K562 (cell line): ENCODE results near the gene SLC38A2. TPM values are rescaled to one million over a fixed set of nuclear protein-coding genes. Genes with fewer than 3 reads are reported as not detected.
A peak's percentile ranks its signal among the peaks of the same experiment; 100 is the strongest.

Source experiments
- ATAC-seq: fragments of 200-7000 bp; cut with Tn5 transposase; 3 replicates; pipeline ENCODE4 v1.9.1; 2020; ENCODE audit warnings: moderate library complexity
- BruUV-seq: library from RNA; stranded (reverse); fragments of 400-500 nt; replicated peaks from 2 replicates; lab custom pipeline; 2021; lab: Mats Ljungman, UMichigan
- CTCF ChIA-PET: fragments of 300-600 bp; formaldehyde crosslinking; extraction: SDS; loops from one replicate; lab custom pipeline; 2021; ENCODE audit warnings: low intra/inter-chr PET ratio; lab: Yijun Ruan, JAX
- POLR2A ChIA-PET: fragments of 300-600, 350-650 bp; sonication (Branson Sonifier 250); formaldehyde crosslinking; extraction: SDS; loops from one replicate; lab custom pipeline; 2021; ENCODE audit warnings: antibody characterized with exemption, inconsistent platforms; lab: Yijun Ruan, JAX
- DNase-seq, 4 experiments: peaks; one replicate each; pipeline versions ENCODE4 v3.0.0 to v3.0.0-alpha.2; 2011 to 2018; ENCODE audit warnings: low spot score in 3 of 4, mixed read lengths in 3 of 4; ENCODE audit errors: extremely low read depth in 1 of 4
- FAIRE-seq: peaks from 2 replicates; lab custom pipeline; 2011; peaks lifted over from hg19 to GRCh38; lab: Jason Lieb, UNC
- H2AFZ ChIP-seq: 2 replicates; pipeline ENCODE4 v1.6.0; 2011; ENCODE audit warnings: low read depth, low read length, control low read depth, inconsistent platforms
- H3K27ac ChIP-seq: fragments of 200-600 bp; 3 replicates; pipeline ENCODE4 v1.8.0; 2011; ENCODE audit warnings: low read depth, mild to moderate bottlenecking, control low read depth, inconsistent platforms, low read length, moderate library complexity, mixed read lengths; ENCODE audit errors: extremely low read depth
- H3K27me3 ChIP-seq, 2 experiments: fragments of 300-600 bp in 1 of 2; 2 replicates in 1 of 2; 3 replicates in 1 of 2; pipeline versions ENCODE4 v1.6.0 to v1.8.0; 2011; ENCODE audit warnings: inconsistent platforms in 2 of 2, low read length in 2 of 2, mild to moderate bottlenecking in 1 of 2, mixed read lengths in 1 of 2, moderate library complexity in 1 of 2; ENCODE audit not compliant: control insufficient read depth in 2 of 2, insufficient read depth in 2 of 2
- H3K36me3 ChIP-seq: fragments of 300-600 bp; 3 replicates; pipeline ENCODE4 v1.8.0; 2011; ENCODE audit warnings: mild to moderate bottlenecking, low read length, inconsistent platforms; ENCODE audit not compliant: control insufficient read depth, insufficient read depth
- H3K4me1 ChIP-seq, 2 experiments: fragments of 200-600 bp in 1 of 2; replicated peaks in 1 of 2; 2 replicates in 1 of 2; 3 replicates in 1 of 2; pipeline versions ENCODE4 v1.5.1 to v1.8.0; 2011; ENCODE audit warnings: inconsistent platforms in 2 of 2, low read length in 2 of 2, mild to moderate bottlenecking in 1 of 2, mixed read lengths in 1 of 2, moderate library complexity in 1 of 2; ENCODE audit not compliant: control insufficient read depth in 2 of 2, insufficient read depth in 2 of 2
- H3K4me2 ChIP-seq: 2 replicates; pipeline ENCODE4 v1.6.1; 2011; ENCODE audit warnings: low read length, control low read depth, inconsistent platforms, mixed read lengths; ENCODE audit not compliant: insufficient read depth
- H3K4me3 ChIP-seq: fragments of 200-600 bp; sonication (generic), shearing (Covaris generic); 2 replicates; pipeline ENCODE4 v1.5.1; 2016; ENCODE audit warnings: control low read depth, inconsistent platforms
- H3K79me2 ChIP-seq: fragments of 200-600 bp; 3 replicates; pipeline ENCODE4 v1.8.0; 2011; ENCODE audit warnings: low read length, inconsistent platforms; ENCODE audit not compliant: control insufficient read depth, insufficient read depth
- H3K9ac ChIP-seq, 2 experiments: 2 replicates each; pipeline versions ENCODE4 v1.6.0 to v1.6.1; 2011; ENCODE audit warnings: low read depth in 2 of 2, low read length in 2 of 2, control low read depth in 1 of 2, inconsistent platforms in 1 of 2, mild to moderate bottlenecking in 1 of 2, mixed read lengths in 1 of 2; ENCODE audit not compliant: insufficient read depth in 1 of 2
- H3K9me1 ChIP-seq: one replicate; pipeline ENCODE4 v1.6.0; 2011; ENCODE audit warnings: inconsistent platforms, mild to moderate bottlenecking, low read length, moderate library complexity; ENCODE audit not compliant: control insufficient read depth, insufficient read depth
- H3K9me3 ChIP-seq: replicated peaks from 2 replicates; pipeline ENCODE4 v1.5.1; 2011; ENCODE audit warnings: low read depth, low read length, inconsistent platforms; ENCODE audit not compliant: control insufficient read depth, insufficient read depth
- H4K20me1 ChIP-seq: replicated peaks from 2 replicates; pipeline ENCODE4 v1.6.1; 2011; ENCODE audit warnings: low read length, inconsistent platforms, mixed read lengths; ENCODE audit not compliant: control insufficient read depth, insufficient read depth
- CHD2 ChIP-seq: IDR thresholded peaks from 2 replicates; pipeline ENCODE4 v1.6.1; 2011; ENCODE audit warnings: low read depth, low read length
- CTBP1 ChIP-seq: fragments of 450-650 bp; IDR thresholded peaks from 2 replicates; pipeline ENCODE4 v1.6.1; 2016; ENCODE audit warnings: borderline replicate concordance
- GTF2E2 ChIP-seq: fragments of 200-800 bp; sonication (Bioruptor generic); IDR thresholded peaks from 2 replicates; pipeline ENCODE4 v1.6.1; 2016; ENCODE audit warnings: missing genetic modification characterization, missing compliant biosample characterization
- NFIC ChIP-seq: fragments of 450-650 bp; IDR thresholded peaks from 2 replicates; pipeline ENCODE4 v1.6.1; 2017; ENCODE audit warnings: mild to moderate bottlenecking, inconsistent platforms
- POLR2G ChIP-seq: fragments of 200-400 bp; formaldehyde crosslinking; IDR thresholded peaks from 2 replicates; pipeline ENCODE4 v1.6.1; 2017; ENCODE audit warnings: low read depth, mild to moderate bottlenecking, antibody characterized with exemption, low read length, moderate library complexity
- RBFOX2 ChIP-seq: fragments of 200-400 bp; formaldehyde crosslinking; IDR thresholded peaks from 2 replicates; pipeline ENCODE4 v1.6.1; 2017; ENCODE audit warnings: low read depth, mild to moderate bottlenecking, low read length, moderate library complexity
- ZNF165 ChIP-seq: fragments of 250-450 bp; sonication (Bioruptor Pico); IDR thresholded peaks from 2 replicates; pipeline ENCODE4 v1.4.0; 2020; ENCODE audit warnings: borderline replicate concordance
- WGBS: fragments of 100-300 bp; shearing (Covaris generic); methylation state at CpG from one replicate; pipeline ENCODE4 v1.1.6; 2016; ENCODE audit warnings: low coverage, mixed read lengths; ENCODE audit not compliant: insufficient coverage; ENCODE audit errors: missing lambda C conversion rate; 5-methylcytosine and 5-hydroxymethylcytosine counted together
- in situ Hi-C: fragments of 300-500 bp; cut with MboI; formaldehyde crosslinking; loops from 4 replicates; pipeline ENCODE4 v1.15.0; 2018; ENCODE audit warnings: inconsistent platforms, mixed read lengths
- intact Hi-C: fragments of 100-400 bp; cut with micrococcal nuclease; formaldehyde crosslinking; loops from 2 replicates; pipeline ENCODE4 v1.14.2; 2022
- polyA plus RNA-seq, 8 experiments: library from polyadenylated mRNA; depleted of rRNA in 4 of 8; stranded (reverse) in 5 of 8; unstranded in 3 of 8; fragments of >200 nt; fragmentation: Nextera tagmentation in 2 of 8; fragmentation: Illumina TruSeq in 1 of 8; extraction: Ambion mirVana in 2 of 8; extraction: Trizol in 1 of 8; gene quantifications; 2 replicates each; pipeline versions ENCODE4 v1.2.1 to v1.2.3, GENCODE V29; 2011 to 2014; ENCODE audit warnings: inconsistent platforms in 1 of 8, missing spikeins in 1 of 8
- total RNA-seq, 7 experiments: library from RNA; depleted of rRNA in 6 of 7; stranded (reverse); fragments of >200 nt in 6 of 7; fragmentation: Illumina TruSeq in 2 of 7; extraction: Trizol in 2 of 7; gene quantifications; 2 replicates each; pipeline versions ENCODE4 v1.2.1 to v1.2.3, GENCODE V29; 2011 to 2021; ENCODE audit warnings: low replicate concordance in 1 of 7
- TF ChIP-seq, protein P1 (sequence below): sonication (generic); formaldehyde crosslinking; IDR thresholded peaks from 2 replicates; pipeline ENCODE4 v1.8.0; 2023; ENCODE audit warnings: mild to moderate bottlenecking, missing genetic modification reagents

The SLC38A2 gene
- total and polyA plus RNA-seq, 9 of the 15 experiments (the other 6 are each of a cell fraction or from before 2014, with no cell fraction given), result 98.7 to 292 (median 143) TPM

GRCh38 chr12:46365951-46366379 is 6.6 kb downstream of the SLC38A2 start (continued):
- TF ChIP-seq, protein P1, sequence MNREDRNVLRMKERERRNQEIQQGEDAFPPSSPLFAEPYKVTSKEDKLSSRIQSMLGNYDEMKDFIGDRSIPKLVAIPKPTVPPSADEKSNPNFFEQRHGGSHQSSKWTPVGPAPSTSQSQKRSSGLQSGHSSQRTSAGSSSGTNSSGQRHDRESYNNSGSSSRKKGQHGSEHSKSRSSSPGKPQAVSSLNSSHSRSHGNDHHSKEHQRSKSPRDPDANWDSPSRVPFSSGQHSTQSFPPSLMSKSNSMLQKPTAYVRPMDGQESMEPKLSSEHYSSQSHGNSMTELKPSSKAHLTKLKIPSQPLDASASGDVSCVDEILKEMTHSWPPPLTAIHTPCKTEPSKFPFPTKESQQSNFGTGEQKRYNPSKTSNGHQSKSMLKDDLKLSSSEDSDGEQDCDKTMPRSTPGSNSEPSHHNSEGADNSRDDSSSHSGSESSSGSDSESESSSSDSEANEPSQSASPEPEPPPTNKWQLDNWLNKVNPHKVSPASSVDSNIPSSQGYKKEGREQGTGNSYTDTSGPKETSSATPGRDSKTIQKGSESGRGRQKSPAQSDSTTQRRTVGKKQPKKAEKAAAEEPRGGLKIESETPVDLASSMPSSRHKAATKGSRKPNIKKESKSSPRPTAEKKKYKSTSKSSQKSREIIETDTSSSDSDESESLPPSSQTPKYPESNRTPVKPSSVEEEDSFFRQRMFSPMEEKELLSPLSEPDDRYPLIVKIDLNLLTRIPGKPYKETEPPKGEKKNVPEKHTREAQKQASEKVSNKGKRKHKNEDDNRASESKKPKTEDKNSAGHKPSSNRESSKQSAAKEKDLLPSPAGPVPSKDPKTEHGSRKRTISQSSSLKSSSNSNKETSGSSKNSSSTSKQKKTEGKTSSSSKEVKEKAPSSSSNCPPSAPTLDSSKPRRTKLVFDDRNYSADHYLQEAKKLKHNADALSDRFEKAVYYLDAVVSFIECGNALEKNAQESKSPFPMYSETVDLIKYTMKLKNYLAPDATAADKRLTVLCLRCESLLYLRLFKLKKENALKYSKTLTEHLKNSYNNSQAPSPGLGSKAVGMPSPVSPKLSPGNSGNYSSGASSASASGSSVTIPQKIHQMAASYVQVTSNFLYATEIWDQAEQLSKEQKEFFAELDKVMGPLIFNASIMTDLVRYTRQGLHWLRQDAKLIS (CRISPR knock-in tag), result peak; percentile 25; the same call in 1 of the 2 replicates
- TF ChIP-seq ZNF165 (CRISPR knock-in tag), result no peak

DNA sequence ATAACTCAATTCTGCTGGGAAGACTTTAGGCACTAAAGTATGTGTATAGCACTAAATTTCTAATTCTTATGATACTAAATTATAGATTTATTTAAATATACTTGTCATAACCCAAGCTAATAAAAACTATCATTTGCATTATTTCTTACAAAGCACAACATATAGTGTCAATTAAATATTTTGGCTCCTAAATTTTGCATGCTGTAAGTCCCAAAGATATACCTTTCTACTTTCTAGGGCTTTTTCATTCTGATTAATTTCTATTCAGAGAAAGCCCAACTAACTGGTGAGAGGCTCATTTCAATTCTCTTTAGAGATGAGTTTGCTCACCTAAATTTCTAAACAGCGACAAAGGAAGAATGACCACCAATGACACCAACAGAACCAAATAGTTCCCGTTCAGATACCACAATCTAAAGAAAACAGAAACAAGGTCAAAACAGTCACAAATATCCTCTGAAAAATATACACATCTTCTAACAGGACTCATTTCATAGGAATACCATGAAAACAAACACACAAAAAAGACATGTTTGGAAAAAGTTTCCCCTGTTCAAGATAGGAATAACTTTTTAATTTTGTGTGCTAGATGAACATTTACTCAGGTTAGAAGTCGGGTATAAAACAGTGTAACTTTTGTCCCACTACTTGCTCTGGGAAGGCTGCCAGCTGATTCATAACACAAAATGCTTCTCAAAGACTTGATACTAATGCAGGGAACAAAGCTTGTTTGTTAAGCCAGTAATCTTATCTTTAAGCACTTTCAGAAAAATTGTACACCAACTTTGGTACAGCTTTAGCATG is 7.6 kb downstream of the SLC38A2 start:
- no peak overlapping the region for H3K27ac ChIP-seq
- no peak overlapping the region for H2AFZ ChIP-seq
- 62% methylated on average over 3 of the region's 3 CpGs for WGBS
- no TSS peak for BruUV-seq
- FAIRE-seq (no peak), DNase-seq (no peak), ATAC-seq (no peak)
- H4K20me1 ChIP-seq, result peaks cover 32% of the 10 kb centered on the region
- H3K4me1 ChIP-seq, result peaks cover 0 to 41% of the 10 kb centered on the region in 2 experiments; a peak in 4 of 5 replicates
- peaks cover 99% of the 10 kb centered on the region for H3K36me3 ChIP-seq
- no peaks in the 10 kb centered on the region for H3K9me3 ChIP-seq
- H3K4me3 ChIP-seq, result no peak overlapping the region
- TF ChIP-seq CHD2, result no peak
- TF ChIP-seq CTBP1, result no peak
- 0 out of 2 replicates have a peak, but pooled peaks have one; percentile 15 for TF ChIP-seq GTF2E2 (tag)
- TF ChIP-seq NFIC, result peak; percentile 18; the same call in 1 of the 2 replicates
- TF ChIP-seq POLR2G, result peak; percentile 22; the same call in 1 of the 2 replicates
- peak; percentile 55 for TF ChIP-seq RBFOX2
- H3K4me2 ChIP-seq, result no peak overlapping the region
- POLR2A ChIA-PET, result interaction anchor here (0.6 to 7.9 kb wide), 5 partner anchors 7 to 299 kb away, joined by 3 to 90 read pairs (median 3); no protein-coding TSS in a partner anchor
- intact Hi-C loops, result no loop called here
- H3K9ac ChIP-seq, result no peak overlapping the region
- CTCF ChIA-PET, result interaction anchor here (0.7 kb wide), 1 partner anchor 177 kb away, joined by 4 read pairs; no protein-coding TSS in a partner anchor
- no peaks in the 10 kb centered on the region for H3K27me3 ChIP-seq
- H3K9me1 ChIP-seq, result peaks cover 14% of the 10 kb centered on the region
- H3K79me2 ChIP-seq, result peaks cover 45% of the 10 kb centered on the region
- in situ Hi-C loops, result no loop called here
